OCI-LY7 (cell line): ENCODE results near the gene TYMP.
"Not testable (repeated sequence)": the region's sequence is repeated elsewhere in the genome, so short reads cannot be mapped to it uniquely, and the experiment has no call there.

ENCODE experiments used
- EZH2phosphoT487 ChIP-seq: fragments of 200-600 bp; sonication (generic); IDR thresholded peaks from 2 replicates; pipeline ENCODE4 v1.6.1; 2018; ENCODE audit warnings: low read depth, borderline replicate concordance, mild to moderate bottlenecking, mixed run types, antibody characterized with exemption, low read length, moderate library complexity, mixed read lengths
- TF ChIP-seq, protein P1 (sequence below): fragments of 200-600 bp; sonication (generic); conservative IDR thresholded peaks from 2 replicates; pipeline ENCODE4 v1.5.1; 2014; ENCODE audit warnings: mild to moderate bottlenecking, antibody characterized with exemption, low read length, moderate library complexity, mixed read lengths

DNA sequence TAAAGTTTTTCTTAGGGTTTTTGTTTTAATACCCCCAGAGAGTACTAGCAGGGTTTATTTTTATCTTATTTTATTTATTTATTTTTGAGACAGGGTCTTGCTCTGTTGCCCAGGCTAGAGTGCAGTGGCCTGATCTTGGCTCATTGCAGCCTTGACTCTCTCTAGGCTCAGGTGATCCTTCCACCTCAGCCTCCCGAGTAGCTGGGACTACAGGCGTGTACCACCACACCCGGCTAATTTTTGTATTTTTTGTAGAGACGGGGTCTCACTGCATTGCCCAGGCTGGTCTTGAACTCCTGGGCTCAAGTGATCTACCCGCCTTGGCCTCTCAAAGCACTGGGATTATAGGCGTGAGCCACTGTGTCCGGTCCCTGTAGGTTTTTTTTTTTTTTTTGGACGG is 9.6 kb downstream of the TYMP start:
- TF ChIP-seq, protein P1, sequence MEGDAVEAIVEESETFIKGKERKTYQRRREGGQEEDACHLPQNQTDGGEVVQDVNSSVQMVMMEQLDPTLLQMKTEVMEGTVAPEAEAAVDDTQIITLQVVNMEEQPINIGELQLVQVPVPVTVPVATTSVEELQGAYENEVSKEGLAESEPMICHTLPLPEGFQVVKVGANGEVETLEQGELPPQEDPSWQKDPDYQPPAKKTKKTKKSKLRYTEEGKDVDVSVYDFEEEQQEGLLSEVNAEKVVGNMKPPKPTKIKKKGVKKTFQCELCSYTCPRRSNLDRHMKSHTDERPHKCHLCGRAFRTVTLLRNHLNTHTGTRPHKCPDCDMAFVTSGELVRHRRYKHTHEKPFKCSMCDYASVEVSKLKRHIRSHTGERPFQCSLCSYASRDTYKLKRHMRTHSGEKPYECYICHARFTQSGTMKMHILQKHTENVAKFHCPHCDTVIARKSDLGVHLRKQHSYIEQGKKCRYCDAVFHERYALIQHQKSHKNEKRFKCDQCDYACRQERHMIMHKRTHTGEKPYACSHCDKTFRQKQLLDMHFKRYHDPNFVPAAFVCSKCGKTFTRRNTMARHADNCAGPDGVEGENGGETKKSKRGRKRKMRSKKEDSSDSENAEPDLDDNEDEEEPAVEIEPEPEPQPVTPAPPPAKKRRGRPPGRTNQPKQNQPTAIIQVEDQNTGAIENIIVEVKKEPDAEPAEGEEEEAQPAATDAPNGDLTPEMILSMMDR, result not testable (repeated sequence)
- TF ChIP-seq EZH2phosphoT487, result not testable (repeated sequence)
